DMS153 treated with DMSO at 0.1 percent for 48 hours (cell line): ENCODE measurements around the gene BOC.

Source experiments
- DNase-seq: peaks from one replicate; lab custom pipeline; 2025; ENCODE audit not compliant: unreplicated experiment; lab: John Stamatoyannopoulos, UW

BOC gene

GRCh38 chr3:113268942-113269341 is 57.6 kb downstream of the BOC start:
- no peak for DNase-seq

GRCh38 chr3:113269661-113270060 is 58.3 kb downstream of the BOC start:
- no peak for DNase-seq

GRCh38 chr3:113270068-113270467 is 58.7 kb downstream of the BOC start:
- no peak for DNase-seq

- DNase-seq, result no peak
Measured at GRCh38 chr3:113270786-113271185, 59.4 kb downstream of the BOC start.

GRCh38 chr3:113271189-113271588 is 59.8 kb downstream of the BOC start:
- peak; percentile 60 for DNase-seq

- no peak for DNase-seq
Measured at GRCh38 chr3:113271594-113272384, 60.4 kb downstream of the BOC start.

- DNase-seq, result no peak
Measured at GRCh38 chr3:113272385-113272779, 61.0 kb downstream of the BOC start.

- DNase-seq, result no peak
Measured at GRCh38 chr3:113273011-113273410, 61.7 kb downstream of the BOC start.

GRCh38 chr3:113273604-113274378 is 62.4 kb downstream of the BOC start:
- DNase-seq, result no peak

GRCh38 chr3:113274425-113275257 is 63.3 kb downstream of the BOC start:
- peak; percentile 28 for DNase-seq

- DNase-seq, result no peak
Measured at GRCh38 chr3:113275258-113275556, 63.9 kb downstream of the BOC start.

- no peak for DNase-seq
Measured at GRCh38 chr3:113275583-113275928, 64.2 kb downstream of the BOC start.

GRCh38 chr3:113275929-113276750 is 64.8 kb downstream of the BOC start:
- peak; percentile 85 for DNase-seq

- DNase-seq, result no peak
Measured at GRCh38 chr3:113276751-113277080, 65.4 kb downstream of the BOC start.

- DNase-seq, result no peak
Measured at GRCh38 chr3:113277414-113277813, 66.1 kb downstream of the BOC start.

- no peak for DNase-seq
Measured at GRCh38 chr3:113277941-113278598, 66.7 kb downstream of the BOC start.

GRCh38 chr3:113278599-113278955 is 67.2 kb downstream of the BOC start:
- no peak for DNase-seq

GRCh38 chr3:113279686-113280085 is 68.3 kb downstream of the BOC start:
- no peak for DNase-seq

- DNase-seq, result no peak
Measured at GRCh38 chr3:113283306-113283705, 71.9 kb downstream of the BOC start.

GRCh38 chr3:113284453-113285050 is 73.2 kb downstream of the BOC start:
- no peak for DNase-seq
